GM12878 (cell line): ENCODE data around the gene PRR22. TPM values are rescaled to one million over a fixed set of nuclear protein-coding genes. Genes with fewer than 3 reads are reported as not detected.
A peak's percentile ranks its signal among the peaks of the same experiment; 100 is the strongest.

Experiments used
- ASH2L ChIP-seq: fragments of 300-600, 200-600 bp; sonication (generic); IDR thresholded peaks from 2 replicates; pipeline ENCODE4 v1.6.1; 2017; ENCODE audit warnings: low read depth, mild to moderate bottlenecking, borderline replicate concordance
- CEBPZ ChIP-seq: fragments of 150-350 bp; IDR thresholded peaks from 2 replicates; pipeline ENCODE4 v1.6.1; 2016; ENCODE audit warnings: low read depth, low read length
- CREB1 ChIP-seq: IDR thresholded peaks from 2 replicates; pipeline ENCODE4 v1.6.1; 2012; ENCODE audit warnings: low read depth, mild to moderate bottlenecking, inconsistent platforms
- ELK1 ChIP-seq: IDR thresholded peaks from 2 replicates; pipeline ENCODE4 v1.6.1; 2012; ENCODE audit warnings: low read depth, low read length, improper control_type of control experiment
- ETV6 ChIP-seq, 2 experiments: fragments of 450-650 bp in 1 of 2; IDR thresholded peaks in 1 of 2; conservative IDR thresholded peaks in 1 of 2; 2 replicates each; pipeline ENCODE4 v1.6.1; 2014; ENCODE audit warnings: antibody characterized with exemption in 1 of 2, borderline replicate concordance in 1 of 2, low read depth in 1 of 2, mild to moderate bottlenecking in 1 of 2, moderate library complexity in 1 of 2
- JUND ChIP-seq: IDR thresholded peaks from 2 replicates; pipeline ENCODE4 v1.6.1; 2012; ENCODE audit warnings: low read depth, mild to moderate bottlenecking, low read length, improper control_type of control experiment, moderate library complexity
- KDM1A ChIP-seq: fragments of 200-600 bp; sonication (generic); IDR thresholded peaks from 2 replicates; pipeline ENCODE4 v1.6.1; 2016; ENCODE audit warnings: borderline replicate concordance
- LARP7 ChIP-seq: fragments of 450-650 bp; IDR thresholded peaks from 2 replicates; pipeline ENCODE4 v1.6.1; 2017; ENCODE audit warnings: mild to moderate bottlenecking
- MYC ChIP-seq: IDR thresholded peaks from 2 replicates; pipeline ENCODE4 v1.6.1; 2011; ENCODE audit warnings: mild to moderate bottlenecking, low read length, moderate library complexity, inconsistent platforms; ENCODE audit not compliant: insufficient read depth, insufficient replicate concordance, insufficient read length, severe bottlenecking
- RUNX3 ChIP-seq: IDR thresholded peaks from 2 replicates; pipeline ENCODE4 v1.6.1; 2012; ENCODE audit warnings: low read length, inconsistent platforms
- SMARCA5 ChIP-seq: fragments of 450-650 bp; IDR thresholded peaks from 2 replicates; pipeline ENCODE4 v1.6.1; 2017; ENCODE audit warnings: mild to moderate bottlenecking
- STAT1 ChIP-seq: fragments of 450-650 bp; conservative IDR thresholded peaks from 2 replicates; pipeline ENCODE4 v1.6.1; 2014; ENCODE audit warnings: antibody characterized with exemption, mild to moderate bottlenecking
- ZNF207 ChIP-seq: fragments of 450-650 bp; IDR thresholded peaks from 2 replicates; pipeline ENCODE4 v1.6.1; 2014; ENCODE audit warnings: antibody characterized with exemption, mild to moderate bottlenecking, borderline replicate concordance
- ZNF24 ChIP-seq: fragments of 450-650 bp; IDR thresholded peaks from 2 replicates; pipeline ENCODE4 v1.6.1; 2017; ENCODE audit warnings: antibody characterized with exemption, mild to moderate bottlenecking
- ZNF384 ChIP-seq: IDR thresholded peaks from 2 replicates; pipeline ENCODE4 v1.6.1; 2012; ENCODE audit warnings: low read depth, mild to moderate bottlenecking, low read length, improper control_type of control experiment, borderline replicate concordance
- polyA plus RNA-seq, 11 experiments: library from polyadenylated mRNA; depleted of rRNA in 4 of 11; unstranded in 6 of 11; stranded (reverse) in 5 of 11; fragments of >200 nt; fragmentation: Nextera tagmentation in 4 of 11; fragmentation: Illumina TruSeq in 1 of 11; extraction: Ambion mirVana in 4 of 11; extraction: Trizol in 1 of 11; gene quantifications; 1 replicate in 1 of 11; 2 replicates in 10 of 11; pipeline versions ENCODE4 v1.2.1 to v1.2.3, GENCODE V29; 2011 to 2016; ENCODE audit warnings: inconsistent platforms in 2 of 11, missing spikeins in 2 of 11, low read depth in 1 of 11
- total RNA-seq, 4 experiments: library from RNA; depleted of rRNA in 3 of 4; stranded (reverse); fragments of >200 nt in 3 of 4; fragmentation: Illumina TruSeq in 1 of 4; extraction: Trizol in 1 of 4; gene quantifications; 2 replicates each; pipeline versions ENCODE4 v1.2.1 to v1.2.3, GENCODE V29; 2013 to 2021
- TF ChIP-seq, protein P1 (sequence below): IDR thresholded peaks from 2 replicates; pipeline ENCODE4 v1.6.1; 2011; ENCODE audit warnings: borderline replicate concordance, low read depth, mild to moderate bottlenecking, moderate library complexity, low read length; ENCODE audit not compliant: insufficient read depth, poor library complexity, severe bottlenecking
- TF ChIP-seq, protein P2 (sequence below): fragments of 450-650 bp; IDR thresholded peaks from 2 replicates; pipeline ENCODE4 v1.6.1; 2017; ENCODE audit warnings: mild to moderate bottlenecking, low read depth, inconsistent platforms; ENCODE audit not compliant: poor library complexity, severe bottlenecking
- TF ChIP-seq, protein P3 (sequence below): IDR thresholded peaks from 2 replicates; pipeline ENCODE4 v1.6.1; 2012; ENCODE audit warnings: low read length, inconsistent platforms

Gene PRR22
- total and polyA plus RNA-seq, 10 of the 15 experiments (the other 5 are each of a cell fraction or from before 2014, with no cell fraction given) = 0.31 to 4.4 (median 1.3) TPM; not detected in 2

DNA sequence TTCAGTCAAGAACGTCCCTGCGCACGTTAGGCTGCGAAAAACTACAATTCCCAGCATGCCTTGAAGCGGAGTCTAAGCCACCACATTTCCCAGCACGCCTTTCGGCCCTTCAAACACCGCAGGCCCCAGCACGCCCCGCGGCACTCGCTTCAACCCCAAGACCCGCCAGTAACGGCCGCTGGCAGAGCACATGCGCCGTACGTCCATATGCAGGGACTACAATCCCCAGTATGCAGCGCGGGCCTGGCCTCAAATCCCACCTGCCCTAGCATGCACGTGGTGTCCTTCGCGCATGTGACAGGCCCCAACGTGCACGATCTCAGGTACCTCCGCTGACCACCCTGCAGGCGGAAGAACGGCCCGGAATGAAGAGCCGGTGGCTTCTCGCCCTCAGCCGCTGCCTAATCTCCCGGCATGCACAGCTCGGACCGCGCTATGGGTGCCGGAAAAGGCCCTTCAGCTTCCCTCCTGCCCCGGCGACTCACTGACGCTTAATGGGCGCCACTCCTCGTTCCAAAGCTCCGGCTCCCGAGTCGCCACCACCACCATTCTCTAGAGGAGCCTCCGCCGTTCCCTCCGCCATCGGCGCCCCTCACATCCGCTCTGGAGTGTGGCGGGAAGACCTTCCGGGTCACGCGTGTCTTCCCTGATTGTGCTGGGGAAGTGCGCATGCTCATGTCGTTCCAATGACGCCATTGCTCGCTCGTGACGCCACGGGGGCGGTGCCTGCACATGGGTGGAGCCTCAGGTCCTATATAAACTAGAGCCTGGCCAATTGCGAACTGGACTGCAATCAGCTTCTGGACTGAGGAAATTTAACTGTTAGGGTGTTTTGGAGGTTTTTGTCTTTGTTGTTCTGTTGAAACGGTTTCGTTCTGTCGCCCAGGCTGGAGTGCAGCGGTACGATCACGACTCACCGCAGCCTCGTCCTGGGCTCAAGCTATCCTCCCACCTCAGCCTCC lies 6.3 kb upstream of the PRR22 start, which contains the start of gene DUS3L (continued):
- TF ChIP-seq SMARCA5 (peak; percentile 83), JUND (no peak), ZNF384 (no peak), CREB1 (peak; percentile 99), RUNX3 (peak; percentile 92), ZNF207 (peak; percentile 35), MYC (peak; percentile 94), LARP7 (peak; percentile 93), ETV6 (conservative IDR thresholded peaks at IDR 0.05 in 1 of 2, IDR thresholded peaks at IDR 0.05 in 1 of 2; ENCODE audit: borderline replicate concordance in 1 of 2, low read depth in 1 of 2) (no peak), CEBPZ (no peak), ASH2L (peak; percentile 93; the same call in 1 of the 2 replicates), ZNF24 (no peak), KDM1A (no peak), STAT1 (0 out of 2 replicates have a peak, but pooled peaks have one; percentile 40), ELK1 (no peak; the same call in 1 of the 2 replicates)
- TF ChIP-seq, protein P1, sequence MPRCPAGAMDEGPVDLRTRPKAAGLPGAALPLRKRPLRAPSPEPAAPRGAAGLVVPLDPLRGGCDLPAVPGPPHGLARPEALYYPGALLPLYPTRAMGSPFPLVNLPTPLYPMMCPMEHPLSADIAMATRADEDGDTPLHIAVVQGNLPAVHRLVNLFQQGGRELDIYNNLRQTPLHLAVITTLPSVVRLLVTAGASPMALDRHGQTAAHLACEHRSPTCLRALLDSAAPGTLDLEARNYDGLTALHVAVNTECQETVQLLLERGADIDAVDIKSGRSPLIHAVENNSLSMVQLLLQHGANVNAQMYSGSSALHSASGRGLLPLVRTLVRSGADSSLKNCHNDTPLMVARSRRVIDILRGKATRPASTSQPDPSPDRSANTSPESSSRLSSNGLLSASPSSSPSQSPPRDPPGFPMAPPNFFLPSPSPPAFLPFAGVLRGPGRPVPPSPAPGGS = no peak
- TF ChIP-seq, protein P2, sequence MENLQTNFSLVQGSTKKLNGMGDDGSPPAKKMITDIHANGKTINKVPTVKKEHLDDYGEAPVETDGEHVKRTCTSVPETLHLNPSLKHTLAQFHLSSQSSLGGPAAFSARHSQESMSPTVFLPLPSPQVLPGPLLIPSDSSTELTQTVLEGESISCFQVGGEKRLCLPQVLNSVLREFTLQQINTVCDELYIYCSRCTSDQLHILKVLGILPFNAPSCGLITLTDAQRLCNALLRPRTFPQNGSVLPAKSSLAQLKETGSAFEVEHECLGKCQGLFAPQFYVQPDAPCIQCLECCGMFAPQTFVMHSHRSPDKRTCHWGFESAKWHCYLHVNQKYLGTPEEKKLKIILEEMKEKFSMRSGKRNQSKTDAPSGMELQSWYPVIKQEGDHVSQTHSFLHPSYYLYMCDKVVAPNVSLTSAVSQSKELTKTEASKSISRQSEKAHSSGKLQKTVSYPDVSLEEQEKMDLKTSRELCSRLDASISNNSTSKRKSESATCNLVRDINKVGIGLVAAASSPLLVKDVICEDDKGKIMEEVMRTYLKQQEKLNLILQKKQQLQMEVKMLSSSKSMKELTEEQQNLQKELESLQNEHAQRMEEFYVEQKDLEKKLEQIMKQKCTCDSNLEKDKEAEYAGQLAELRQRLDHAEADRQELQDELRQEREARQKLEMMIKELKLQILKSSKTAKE = no peak
- TF ChIP-seq, protein P3, sequence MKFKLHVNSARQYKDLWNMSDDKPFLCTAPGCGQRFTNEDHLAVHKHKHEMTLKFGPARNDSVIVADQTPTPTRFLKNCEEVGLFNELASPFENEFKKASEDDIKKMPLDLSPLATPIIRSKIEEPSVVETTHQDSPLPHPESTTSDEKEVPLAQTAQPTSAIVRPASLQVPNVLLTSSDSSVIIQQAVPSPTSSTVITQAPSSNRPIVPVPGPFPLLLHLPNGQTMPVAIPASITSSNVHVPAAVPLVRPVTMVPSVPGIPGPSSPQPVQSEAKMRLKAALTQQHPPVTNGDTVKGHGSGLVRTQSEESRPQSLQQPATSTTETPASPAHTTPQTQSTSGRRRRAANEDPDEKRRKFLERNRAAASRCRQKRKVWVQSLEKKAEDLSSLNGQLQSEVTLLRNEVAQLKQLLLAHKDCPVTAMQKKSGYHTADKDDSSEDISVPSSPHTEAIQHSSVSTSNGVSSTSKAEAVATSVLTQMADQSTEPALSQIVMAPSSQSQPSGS = no peak
